HG02938 (cell line): ENCODE measurements around the gene MTCL1.

Experiments used
- ATAC-seq: cut with Tn5 transposase; IDR thresholded peaks from one replicate; pipeline ENCODE4 v1.9.1; 2021; ENCODE audit warnings: mild to moderate bottlenecking, moderate library complexity; ENCODE audit not compliant: unreplicated experiment

Gene MTCL1

DNA sequence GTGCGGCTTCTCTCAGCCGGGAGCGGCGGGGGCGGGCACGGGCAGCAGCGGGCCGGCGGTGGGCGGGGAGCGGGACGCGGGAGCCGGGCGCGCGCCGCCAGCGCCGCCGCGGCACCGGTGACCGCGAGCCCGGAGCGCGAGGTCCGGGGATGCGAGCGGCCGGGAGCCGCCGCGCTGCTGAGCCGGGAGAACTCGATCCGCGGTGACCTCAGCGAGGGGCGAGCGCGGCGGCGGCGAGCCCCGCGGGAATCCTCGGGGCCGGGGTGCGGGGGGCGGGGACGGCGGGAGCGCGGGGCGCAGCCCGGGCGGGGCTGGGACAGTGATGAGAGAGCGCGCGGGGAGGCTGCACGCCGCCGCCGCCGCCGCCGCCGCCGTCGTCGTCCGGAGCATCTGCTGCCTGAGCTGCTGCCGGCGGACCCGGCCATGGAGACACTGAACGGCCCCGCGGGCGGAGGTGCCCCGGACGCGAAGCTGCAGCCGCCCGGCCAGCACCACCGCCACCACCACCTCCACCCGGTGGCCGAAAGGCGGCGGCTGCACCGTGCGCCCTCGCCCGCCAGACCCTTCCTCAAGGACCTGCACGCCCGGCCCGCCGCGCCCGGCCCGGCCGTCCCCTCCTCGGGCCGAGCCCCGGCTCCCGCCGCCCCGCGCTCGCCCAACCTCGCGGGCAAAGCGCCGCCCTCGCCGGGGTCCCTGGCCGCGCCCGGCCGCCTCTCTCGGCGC is at the start of gene MTCL1:
Gene MTCL1 (plus strand): TSS at position 319 of the 723 bp plus-strand sequence. CDS start 105 bp downstream, at position 424.
- ATAC-seq: peak; percentile 48

DNA sequence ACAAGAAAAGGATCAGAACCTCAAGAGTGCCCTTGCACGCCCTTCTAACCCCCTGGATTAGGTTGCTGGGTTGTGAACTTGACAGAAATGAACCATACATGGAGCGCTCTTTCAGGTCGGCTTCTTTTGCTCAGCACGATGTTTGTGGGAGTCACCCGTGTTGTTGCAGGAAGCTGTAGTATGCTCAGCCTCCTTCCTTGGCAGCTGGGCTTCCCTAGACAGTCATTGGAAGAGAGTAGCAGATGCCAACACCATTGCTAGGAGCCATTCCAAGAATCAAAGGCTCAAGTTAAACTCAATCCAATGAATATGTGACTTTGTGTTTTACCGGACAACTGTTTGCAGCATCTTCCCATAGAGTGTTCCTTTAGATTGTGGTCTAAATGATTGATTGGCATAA is 49.1 kb upstream of the MTCL1 start:
- no peak for ATAC-seq

DNA sequence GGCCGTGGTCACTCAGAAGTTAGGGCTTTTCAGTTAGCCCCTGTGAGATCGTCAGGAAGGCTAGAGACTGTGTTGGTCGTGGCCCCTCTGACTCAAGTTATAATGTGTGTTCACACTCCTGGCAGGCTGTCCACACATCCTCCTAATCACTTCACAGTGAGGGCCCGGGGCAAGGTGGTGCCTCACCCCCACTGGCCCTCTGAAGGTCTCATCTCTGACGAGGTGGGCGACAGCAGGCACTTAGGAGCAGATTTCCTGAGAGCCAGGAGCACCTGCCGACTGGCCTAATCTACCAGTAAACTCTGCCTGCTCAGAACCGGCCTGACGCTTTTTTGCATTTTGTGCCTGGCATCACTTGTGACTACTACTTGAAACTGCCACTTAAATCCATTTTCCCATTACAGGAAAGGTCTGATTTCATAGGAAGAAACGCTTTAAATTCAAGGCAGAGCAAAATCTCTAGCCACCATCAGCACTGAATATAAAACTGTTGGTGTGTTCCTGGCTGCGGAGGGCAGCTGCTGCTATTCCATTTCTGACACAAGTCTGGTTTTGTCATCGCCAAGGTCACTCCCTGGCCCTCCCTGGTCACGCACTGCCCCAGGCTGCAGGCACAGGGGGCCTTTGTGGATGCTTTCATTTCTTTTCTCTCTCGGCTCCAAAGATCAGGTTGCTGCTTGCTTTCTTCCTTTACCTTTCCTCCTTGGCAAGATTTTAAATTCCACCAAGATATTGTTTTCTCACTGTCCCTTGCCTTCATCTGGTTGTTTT is 48.1 kb upstream of the MTCL1 start:
- no peak for ATAC-seq

DNA sequence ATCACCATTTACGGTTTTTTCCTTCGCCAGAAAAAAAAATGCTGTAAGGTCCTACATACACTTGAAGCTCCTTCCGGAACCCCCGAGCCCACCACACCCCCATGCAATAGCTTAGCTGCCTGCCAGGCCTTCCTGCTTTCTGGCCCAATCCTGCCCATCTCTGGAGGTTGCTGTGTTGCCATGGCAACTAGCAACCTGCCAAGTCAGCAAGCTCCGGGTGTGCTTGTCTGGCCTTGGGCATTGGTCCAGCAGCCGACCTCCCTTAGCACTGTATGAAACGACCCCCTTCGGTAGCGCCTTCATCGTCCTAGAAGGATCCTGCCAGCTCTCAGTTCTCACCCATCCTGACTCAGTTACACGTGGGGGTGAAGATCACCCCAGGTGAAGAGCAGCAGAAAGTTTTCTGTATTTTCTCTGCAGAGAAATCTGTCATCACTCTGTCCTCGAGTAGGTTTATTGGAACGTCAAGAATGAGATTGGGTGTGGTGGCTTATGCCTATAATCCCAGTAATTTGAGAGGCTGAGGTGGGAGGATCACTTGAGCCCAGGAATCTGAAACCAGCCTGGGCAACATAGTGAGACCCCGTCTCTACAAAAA is 47.4 kb upstream of the MTCL1 start:
- no peak for ATAC-seq

DNA sequence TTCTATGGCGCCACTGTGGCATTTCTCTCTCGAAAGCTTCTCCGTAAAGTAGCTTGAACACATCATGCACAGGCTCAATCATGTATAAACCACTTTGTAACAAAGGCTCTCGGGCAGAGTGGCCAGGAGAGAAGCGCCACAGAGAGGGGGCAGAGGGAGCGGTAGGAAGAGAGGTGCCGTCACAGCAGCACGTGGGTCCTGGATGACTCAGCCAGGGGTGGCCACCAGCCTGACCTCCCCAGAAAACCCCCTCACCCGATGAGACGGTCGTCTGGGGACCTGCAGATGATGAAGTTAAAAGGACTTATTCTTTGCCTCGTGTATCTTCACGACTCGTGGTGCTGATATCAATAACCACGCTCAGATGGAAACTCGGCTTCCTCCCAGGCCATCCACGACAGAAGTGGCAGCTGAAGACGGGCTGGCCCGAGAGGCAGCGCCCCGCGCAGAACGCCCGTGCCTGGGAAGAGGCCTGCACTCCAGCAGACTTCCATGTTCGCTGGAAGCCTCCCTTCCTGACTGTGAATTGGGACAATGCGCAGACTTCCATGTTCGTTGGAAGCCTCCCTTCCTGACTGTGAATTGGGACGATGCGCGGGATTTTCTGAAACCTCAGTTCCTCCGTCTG is 46.4 kb upstream of the MTCL1 start:
- ATAC-seq: no peak

DNA sequence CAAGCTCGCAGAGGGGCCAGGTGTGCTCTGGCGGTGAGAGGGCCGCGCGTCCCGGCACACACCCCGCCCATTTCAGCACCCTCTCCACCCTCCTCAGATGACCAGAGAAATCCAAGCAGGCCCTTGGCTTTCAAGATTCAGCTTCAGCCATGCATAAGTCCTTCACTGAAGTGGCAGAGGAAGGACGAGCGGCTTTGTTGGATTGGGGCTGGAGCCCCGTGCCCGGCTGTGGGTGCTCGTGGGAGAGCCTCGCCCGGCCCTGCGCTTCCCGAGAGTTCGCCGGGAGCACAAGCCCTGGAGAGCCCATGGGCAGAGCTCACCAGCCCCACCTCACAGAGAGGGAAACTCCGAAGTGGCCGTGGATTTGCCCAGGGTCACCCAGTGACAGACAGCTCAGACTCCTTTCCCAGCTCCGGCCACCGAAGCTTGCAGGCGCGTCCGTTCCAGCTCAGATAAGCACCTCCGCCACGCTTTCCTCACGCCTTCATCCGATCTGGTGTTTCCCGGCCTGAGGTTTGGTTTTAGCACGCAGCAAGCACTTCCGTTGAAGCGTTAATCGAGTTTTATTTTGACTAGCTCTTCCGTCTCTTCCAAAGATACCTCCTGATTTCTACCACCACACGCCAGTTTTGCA is 45.6 kb upstream of the MTCL1 start:
- no peak for ATAC-seq

DNA sequence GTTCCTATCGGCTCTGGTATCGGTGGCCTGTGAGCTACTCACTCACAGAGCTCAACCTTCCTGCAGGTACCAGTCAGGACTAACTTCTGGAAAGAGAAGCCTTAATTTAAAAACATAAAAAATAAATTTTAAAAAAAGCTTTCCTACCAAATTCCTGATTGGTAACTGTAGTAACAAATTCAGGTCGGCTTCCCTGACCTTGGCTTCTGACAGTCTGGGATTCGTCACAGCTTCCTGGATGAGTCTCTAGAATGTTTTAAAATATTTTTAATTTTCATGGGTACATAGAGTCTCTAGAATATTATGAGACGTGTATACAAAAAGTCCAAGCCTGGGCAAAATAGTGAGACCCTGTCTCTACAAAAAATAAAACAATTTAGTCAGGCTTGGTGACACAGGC is 45.0 kb upstream of the MTCL1 start:
- no peak for ATAC-seq

DNA sequence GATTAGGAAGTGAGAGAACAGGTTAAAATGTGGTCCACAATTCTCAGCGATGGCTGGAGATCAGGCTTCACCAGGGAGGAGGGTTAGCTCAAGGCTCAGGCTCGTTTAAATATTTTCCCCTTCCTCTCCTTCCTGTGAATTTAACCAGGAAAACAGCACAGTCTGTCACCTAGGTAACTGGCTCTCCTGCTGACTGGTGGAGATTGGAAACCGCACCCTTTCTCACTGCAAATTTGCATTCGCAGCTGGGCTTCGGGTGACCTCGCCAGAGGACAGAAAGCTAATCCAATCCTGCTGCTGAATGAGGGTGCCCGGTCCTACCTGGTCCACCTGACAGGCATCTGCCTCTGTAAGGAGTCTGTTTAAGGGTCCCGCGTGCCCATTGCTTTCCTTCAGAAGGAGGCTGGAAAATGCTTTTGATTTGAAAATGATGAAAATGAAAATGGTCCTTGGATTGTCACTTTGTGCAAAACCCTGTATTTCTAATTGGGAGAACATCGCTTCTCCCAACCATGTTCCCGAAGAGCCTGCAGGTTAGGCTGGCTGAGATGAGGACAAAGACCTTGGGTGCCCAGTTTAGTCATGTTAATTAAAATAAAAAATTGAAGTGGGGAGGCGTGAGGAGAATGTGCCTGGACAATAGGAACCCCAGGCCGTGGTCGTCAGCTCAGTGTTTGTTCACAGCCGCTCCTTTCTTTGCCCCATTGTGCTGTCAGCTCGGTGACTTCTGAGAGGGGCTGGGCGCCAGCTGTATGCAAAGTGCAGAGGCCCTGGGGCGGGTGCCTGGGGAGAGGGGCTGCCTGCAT is 43.4 kb upstream of the MTCL1 start:
- ATAC-seq: no peak

DNA sequence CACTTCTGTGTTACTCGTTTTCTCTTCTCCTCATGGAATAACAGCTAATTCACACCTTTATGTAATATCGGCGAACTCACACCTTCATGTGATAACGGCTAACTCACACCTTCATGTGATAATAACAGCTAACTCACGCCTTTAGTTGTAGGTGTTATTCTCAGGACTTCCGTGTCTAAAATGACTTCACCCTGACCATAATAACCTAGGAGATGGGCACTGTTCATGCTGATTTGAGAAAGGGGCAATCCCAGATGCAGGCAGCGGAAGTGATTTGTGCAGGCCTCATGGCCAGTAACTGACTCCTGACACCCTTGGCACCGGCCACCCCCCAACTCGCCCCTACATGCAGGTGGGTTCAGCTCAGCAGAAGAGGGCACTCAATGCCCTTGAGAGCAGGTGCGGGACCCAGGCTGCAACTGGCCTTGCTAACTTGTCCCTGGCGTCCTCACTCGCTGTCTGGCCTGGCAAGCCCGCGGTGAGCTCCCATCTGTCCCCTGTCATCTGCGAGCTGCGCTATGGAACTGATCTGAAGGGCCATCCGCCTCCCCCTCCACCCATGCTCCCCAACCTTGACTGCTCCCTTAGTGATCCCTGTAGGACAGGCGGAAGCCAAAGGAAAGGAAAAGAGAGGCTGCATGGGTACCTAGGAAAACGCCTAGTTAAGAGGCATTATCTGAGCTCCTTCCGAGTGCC is 42.6 kb upstream of the MTCL1 start:
- no peak for ATAC-seq

DNA sequence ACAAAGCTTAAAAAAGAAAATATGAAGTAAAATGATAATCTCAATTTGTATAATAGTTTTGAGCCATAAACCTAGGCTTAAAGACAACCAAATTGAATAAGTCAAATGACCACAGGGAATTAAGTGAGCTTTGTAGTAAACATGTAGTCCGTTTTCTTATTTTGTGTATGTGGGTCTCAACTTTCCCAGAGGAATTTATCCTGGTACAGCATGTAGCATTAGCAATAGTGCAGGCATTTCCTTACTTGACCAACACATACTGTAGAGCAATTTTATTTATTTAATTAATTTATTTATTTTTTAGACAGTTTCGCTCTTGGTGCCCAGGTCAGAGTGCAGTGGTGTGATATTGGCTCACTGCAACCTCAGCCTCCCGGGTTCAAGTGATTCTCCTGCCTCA is 37.5 kb upstream of the MTCL1 start:
- ATAC-seq: no peak

DNA sequence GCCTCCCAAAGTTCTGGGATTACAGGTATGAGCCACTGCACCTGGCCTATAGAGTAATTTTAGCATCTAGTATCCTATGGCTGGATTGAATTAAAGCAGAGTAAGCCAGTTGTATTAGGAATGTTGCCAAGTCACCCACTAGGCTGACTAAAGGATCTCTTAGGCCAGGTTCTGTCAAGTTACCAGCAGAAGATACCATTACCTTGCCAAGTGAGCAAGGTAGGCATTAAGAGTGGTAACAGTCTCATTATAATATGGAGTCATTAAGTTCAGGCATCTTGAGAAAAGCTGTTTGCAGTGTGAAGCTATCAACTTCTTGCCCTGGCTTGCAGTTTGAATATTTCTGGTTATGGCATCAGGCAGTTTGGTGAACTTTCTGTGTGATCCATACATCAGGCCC is 37.0 kb upstream of the MTCL1 start:
- ATAC-seq: no peak

DNA sequence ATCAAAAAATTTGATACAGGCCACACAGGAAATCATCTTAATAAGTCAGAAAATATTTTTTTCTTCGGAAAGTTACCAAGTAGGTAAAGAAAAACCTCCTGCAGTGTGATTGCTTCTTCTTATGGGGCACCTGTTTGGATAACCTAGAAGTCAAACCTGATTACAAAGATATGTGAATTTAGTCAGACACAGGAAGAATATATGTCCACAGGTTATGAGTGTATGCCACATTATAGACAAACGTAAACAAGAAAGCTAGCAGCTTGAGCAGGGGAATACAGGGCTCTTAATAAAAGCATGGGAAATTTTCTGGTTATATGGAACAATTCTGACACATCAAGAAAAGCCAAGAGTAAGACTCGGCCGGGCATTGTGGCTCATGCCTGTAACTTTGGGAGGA is 35.8 kb upstream of the MTCL1 start:
- ATAC-seq: no peak

DNA sequence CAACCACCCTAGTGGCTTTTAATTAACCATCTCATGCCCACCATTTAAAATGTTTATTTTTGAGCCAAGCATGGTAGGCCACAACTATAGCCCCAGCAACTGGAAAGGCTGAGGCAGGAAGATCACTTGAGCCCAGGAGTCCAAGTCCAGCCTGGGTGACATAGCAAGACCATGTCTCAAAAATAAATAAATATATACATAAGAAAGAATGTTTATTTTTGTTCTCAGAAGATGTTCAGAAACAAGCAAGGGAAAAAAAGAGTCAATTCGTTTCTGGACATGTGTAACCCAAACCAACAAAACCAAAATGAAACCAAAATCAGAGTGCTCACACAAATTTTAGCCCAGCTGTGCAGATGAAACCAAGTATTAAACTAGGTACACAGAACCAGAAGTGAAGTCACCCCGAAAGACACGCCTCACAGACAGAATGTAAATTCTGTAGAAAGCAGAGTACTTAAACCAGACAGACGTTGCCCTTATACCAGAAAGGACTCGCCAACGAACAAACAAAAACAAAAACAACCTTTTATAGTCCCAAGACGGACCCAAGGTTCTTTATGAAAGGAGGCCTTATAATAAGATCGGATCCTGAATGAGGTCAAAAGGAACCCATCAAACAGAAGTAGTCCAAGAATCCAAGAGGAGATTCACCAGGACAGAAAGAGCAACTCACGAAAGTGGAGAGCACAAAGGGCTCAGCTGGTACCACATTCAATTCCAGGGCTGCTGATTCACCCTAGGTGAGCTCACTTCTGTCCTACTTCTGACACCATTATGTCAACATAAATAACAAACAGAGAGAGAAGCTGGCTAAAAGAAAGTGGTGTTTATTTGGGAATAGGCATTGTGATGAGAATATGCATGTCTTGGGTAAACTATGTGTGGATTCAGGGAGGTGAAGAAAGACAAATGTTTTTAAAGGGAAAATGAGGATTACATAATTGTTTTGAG is 31.8 kb upstream of the MTCL1 start:
- ATAC-seq: peak; percentile 97

DNA sequence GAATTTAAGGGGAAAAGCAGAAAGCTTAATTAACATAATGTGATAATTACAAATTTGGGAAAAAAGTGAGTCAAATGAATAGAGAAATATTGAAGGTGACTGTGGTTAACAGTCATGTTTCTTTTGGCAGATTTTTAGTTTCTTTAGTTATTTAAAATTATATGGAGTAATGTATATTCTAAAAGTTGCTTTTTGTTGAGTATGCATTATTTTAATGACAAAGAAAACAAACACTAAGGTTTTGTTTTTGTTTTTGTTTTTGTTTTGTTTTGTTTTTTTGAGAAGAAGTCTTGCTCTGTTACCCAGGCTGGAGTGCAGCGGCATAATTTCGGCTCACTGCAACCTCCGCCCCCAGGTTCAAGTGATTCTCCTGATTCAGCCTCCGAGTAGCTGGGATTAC is 30.3 kb upstream of the MTCL1 start:
- no peak for ATAC-seq

DNA sequence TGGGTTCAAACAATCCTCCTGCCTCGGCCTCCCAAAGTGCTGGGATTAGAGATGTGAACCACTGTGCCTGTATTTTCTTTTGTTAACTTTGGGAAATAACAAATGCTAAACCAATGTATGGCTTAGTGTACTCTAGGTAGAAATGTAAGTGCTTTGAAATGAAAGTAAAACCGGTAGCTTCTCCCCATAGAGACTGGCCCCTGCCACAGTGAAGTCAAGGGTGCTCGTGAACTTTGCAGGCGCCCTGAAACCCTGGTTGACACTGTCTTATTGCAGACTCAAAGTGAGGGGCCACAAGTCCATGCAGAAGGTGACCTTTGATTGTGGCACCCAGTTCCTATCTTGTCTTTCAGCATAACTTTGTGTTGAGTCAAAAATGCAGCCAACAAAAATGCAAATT is 24.2 kb upstream of the MTCL1 start:
- no peak for ATAC-seq

DNA sequence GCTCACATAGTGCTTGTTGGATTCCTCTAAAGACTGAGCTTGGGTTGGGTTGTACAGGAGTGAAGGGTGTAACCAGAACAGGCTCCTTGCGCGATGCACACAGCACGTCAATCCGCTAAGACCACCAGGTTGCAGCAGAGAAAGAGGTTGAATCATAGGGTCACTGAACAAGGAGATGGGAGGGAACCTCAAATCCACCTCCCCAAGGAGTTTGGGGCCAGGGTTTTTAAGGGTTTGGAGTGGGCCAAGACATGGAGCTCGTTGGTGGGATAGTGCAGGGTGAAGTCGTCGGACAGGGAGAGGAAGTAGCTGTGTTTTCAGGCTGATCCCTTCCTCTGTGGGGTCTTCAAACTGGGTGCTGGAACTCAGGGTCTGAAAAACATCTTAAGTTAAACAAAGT is 20.8 kb upstream of the MTCL1 start:
- ATAC-seq: no peak

DNA sequence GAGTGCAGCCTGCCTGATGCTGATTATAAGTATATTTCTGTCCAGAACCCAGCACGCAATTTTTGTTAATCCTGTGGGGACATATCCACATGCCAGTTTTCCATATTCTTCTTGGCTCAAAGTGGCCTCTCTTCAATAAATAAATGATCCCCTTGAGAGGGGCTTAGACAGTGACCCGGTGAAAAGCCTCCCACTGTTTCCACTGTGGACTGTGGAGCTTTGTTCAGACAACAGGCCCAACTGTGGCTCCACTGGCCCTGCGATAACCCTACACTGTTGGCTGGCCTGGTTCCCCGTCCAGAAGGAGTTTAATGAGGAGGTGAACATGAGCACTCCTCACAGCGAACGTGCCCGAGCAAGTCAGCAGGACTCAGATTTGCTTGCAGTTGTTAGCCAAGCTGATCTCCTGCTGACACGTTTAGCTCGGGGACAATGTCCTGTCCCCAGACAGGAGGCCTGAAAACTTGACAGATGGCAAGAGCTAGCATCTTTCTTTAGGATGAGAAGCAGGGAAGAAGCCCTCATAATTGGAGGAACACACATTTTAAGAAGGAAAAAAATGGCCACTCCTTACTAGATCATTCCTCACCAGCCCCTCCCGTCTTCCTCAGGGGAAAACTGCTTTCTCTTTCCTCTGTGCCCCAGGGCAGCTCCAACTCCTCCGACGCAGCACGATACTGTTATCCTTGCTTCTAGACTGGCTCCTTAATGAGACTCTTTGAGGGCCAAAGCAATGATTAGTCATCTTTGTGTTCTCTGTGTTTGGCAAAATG is 20.0 kb upstream of the MTCL1 start:
- ATAC-seq: no peak

DNA sequence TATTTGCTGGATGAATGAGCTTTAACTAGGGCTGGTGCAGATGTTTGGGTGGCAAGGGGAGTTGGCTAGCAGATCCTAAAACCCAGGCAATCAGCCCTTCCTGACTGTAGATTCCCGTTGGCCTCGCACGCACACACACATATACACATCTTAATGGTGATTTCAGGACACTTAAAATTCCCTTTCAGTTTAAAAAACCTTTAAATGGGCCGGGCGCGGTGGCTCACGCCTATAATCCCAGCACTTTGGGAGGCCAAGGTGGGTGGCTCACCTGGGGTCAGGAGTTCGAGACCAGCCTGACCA is 19.5 kb upstream of the MTCL1 start:
- ATAC-seq: no peak
